ENCODE data around the gene SYNGR4.
"Not testable (repeated sequence)": the region's sequence is repeated elsewhere in the genome, so short reads cannot be mapped to it uniquely, and the experiment has no call there.

DNA sequence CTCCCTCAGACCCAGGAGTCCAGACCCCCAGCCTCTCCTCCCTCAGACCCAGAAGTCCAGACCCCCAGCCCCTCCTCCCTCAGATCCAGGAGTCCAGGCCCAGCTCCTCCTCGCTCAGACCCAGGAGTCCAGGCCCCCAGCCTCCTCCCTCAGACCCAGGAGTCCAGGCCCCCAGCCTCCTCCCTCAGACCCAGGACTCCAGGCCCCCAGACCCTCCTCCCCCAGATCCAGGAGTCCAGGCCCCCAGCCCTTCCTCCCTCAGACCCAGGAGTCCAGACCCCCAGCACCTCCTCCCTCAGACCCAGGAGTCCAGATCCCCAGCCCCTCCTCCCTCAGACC is 27.8 kb downstream of the SYNGR4 start:
- TF ChIP-seq, protein P1, sequence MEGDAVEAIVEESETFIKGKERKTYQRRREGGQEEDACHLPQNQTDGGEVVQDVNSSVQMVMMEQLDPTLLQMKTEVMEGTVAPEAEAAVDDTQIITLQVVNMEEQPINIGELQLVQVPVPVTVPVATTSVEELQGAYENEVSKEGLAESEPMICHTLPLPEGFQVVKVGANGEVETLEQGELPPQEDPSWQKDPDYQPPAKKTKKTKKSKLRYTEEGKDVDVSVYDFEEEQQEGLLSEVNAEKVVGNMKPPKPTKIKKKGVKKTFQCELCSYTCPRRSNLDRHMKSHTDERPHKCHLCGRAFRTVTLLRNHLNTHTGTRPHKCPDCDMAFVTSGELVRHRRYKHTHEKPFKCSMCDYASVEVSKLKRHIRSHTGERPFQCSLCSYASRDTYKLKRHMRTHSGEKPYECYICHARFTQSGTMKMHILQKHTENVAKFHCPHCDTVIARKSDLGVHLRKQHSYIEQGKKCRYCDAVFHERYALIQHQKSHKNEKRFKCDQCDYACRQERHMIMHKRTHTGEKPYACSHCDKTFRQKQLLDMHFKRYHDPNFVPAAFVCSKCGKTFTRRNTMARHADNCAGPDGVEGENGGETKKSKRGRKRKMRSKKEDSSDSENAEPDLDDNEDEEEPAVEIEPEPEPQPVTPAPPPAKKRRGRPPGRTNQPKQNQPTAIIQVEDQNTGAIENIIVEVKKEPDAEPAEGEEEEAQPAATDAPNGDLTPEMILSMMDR (IDR thresholded peaks at IDR 0.05) = not testable (repeated sequence)
- TF ChIP-seq POLR2A (IDR thresholded peaks at IDR 0.05) = not testable (repeated sequence)

Data from transverse colon (tissue), 3 donors.